Panc1 (cell line): Measurements from ENCODE around the gene SEL1L2.

ENCODE experiments used
- POLR2AphosphoS5 ChIP-seq: IDR thresholded peaks from 2 replicates; pipeline ENCODE4 v1.6.1; 2012; ENCODE audit warnings: mild to moderate bottlenecking, low read depth, low read length, moderate library complexity
- TF ChIP-seq, protein P1 (sequence below): fragments of 450-650 bp; IDR thresholded peaks from 2 replicates; pipeline ENCODE4 v1.5.1; 2017; ENCODE audit warnings: mild to moderate bottlenecking

DNA sequence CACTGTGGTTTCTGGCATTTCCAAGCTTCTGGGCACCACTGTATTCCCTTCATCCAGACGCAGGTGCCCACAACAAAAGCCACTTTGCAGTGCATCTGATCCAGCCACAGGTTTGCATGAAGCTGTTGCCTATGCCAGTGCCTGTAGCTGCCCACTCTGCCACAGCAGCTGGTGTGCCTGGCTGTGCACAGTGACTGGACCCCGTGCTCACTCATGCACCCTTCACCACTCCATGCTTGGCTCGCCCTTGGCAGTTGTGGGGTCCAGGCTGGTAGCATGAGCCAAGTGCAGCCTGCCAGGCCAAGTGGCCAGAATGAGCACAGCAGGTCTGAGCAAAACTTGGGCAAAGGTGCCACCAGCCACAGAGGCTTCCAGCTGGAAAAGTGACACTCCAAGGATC is 42.7 kb downstream of the SEL1L2 start:
- TF ChIP-seq, protein P1, sequence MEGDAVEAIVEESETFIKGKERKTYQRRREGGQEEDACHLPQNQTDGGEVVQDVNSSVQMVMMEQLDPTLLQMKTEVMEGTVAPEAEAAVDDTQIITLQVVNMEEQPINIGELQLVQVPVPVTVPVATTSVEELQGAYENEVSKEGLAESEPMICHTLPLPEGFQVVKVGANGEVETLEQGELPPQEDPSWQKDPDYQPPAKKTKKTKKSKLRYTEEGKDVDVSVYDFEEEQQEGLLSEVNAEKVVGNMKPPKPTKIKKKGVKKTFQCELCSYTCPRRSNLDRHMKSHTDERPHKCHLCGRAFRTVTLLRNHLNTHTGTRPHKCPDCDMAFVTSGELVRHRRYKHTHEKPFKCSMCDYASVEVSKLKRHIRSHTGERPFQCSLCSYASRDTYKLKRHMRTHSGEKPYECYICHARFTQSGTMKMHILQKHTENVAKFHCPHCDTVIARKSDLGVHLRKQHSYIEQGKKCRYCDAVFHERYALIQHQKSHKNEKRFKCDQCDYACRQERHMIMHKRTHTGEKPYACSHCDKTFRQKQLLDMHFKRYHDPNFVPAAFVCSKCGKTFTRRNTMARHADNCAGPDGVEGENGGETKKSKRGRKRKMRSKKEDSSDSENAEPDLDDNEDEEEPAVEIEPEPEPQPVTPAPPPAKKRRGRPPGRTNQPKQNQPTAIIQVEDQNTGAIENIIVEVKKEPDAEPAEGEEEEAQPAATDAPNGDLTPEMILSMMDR: no peak
- no peak for TF ChIP-seq POLR2AphosphoS5
